ENCODE measurements around the gene FZD10. TPM values are rescaled to one million over a fixed set of nuclear protein-coding genes. Genes with fewer than 3 reads are reported as not detected.

Gene FZD10
- total RNA-seq, 1 experiment from 2014 or later = not detected

Other genes with a start within 250 kb of the FZD10 start
- not detected for gene PIWIL1, start 175.4 kb downstream of the FZD10 start, total RNA-seq (2021; ENCODE audit: unreplicated experiment)